Endothelial cell of umbilical vein (primary cell): ENCODE data around the gene PDK4.

Source experiments
- POLR2AphosphoS5 ChIP-seq: IDR thresholded peaks from 2 replicates; pipeline ENCODE4 v1.6.1; 2012; ENCODE audit warnings: low read depth, mild to moderate bottlenecking, control low read depth, low read length, moderate library complexity; ENCODE audit not compliant: insufficient read depth
- TF ChIP-seq, protein P1 (sequence below), 2 donors: IDR thresholded peaks; 1 replicate in 1 of 2; 2 replicates in 1 of 2; pipeline ENCODE4 v1.5.1; 2011; ENCODE audit warnings: low read length in 2 of 2, mild to moderate bottlenecking in 2 of 2, moderate library complexity in 2 of 2, control low read depth in 1 of 2, inconsistent platforms in 1 of 2, low read depth in 1 of 2; ENCODE audit not compliant: insufficient read depth in 1 of 2; ENCODE audit errors: extremely low read depth in 1 of 2

DNA sequence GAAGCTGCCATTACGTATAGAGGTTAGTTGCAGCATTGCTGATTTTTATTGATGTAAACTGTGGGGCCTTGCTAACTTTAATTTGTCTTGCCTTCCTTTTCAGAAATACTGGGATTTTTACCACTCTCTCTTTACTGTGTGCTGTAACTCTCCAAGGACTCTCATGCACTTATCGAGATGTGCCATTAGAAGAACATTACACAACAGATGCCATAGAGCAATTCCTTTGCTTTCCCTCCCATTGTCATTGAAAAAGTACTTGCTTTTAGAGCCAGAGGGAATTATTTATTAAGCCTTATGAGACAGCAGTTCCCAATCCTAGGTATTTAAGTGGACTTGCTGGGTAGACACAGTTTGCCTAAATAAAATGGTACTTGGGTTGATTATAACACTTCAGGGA is 58.8 kb downstream of the PDK4 start:
- TF ChIP-seq, protein P1, sequence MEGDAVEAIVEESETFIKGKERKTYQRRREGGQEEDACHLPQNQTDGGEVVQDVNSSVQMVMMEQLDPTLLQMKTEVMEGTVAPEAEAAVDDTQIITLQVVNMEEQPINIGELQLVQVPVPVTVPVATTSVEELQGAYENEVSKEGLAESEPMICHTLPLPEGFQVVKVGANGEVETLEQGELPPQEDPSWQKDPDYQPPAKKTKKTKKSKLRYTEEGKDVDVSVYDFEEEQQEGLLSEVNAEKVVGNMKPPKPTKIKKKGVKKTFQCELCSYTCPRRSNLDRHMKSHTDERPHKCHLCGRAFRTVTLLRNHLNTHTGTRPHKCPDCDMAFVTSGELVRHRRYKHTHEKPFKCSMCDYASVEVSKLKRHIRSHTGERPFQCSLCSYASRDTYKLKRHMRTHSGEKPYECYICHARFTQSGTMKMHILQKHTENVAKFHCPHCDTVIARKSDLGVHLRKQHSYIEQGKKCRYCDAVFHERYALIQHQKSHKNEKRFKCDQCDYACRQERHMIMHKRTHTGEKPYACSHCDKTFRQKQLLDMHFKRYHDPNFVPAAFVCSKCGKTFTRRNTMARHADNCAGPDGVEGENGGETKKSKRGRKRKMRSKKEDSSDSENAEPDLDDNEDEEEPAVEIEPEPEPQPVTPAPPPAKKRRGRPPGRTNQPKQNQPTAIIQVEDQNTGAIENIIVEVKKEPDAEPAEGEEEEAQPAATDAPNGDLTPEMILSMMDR (IDR thresholded peaks at IDR 0.05; ENCODE audit: extremely low read depth in 1 of 2, insufficient read depth in 1 of 2, low read depth in 1 of 2, low read length in 2 of 2): no peak
- no peak for TF ChIP-seq POLR2AphosphoS5
